HL-60/S4 (cell line): Measurements from ENCODE around the gene SUB1.

Experiments
- in situ Hi-C: fragments of 300-500 bp; cut with MboI; formaldehyde crosslinking; loops from 2 replicates; pipeline ENCODE4 v1.14.3; 2022; ENCODE audit warnings: low sequenced_read_pairs

SUB1 gene

GRCh38 chr5:32642276-32643002 is 57.1 kb downstream of the SUB1 start:
- in situ Hi-C loops = no loop called here

- in situ Hi-C loops = no loop called here
Measured at GRCh38 chr5:32645246-32645645, 59.9 kb downstream of the SUB1 start.

- in situ Hi-C loops = no loop called here
Measured at GRCh38 chr5:32646061-32646969, 61.0 kb downstream of the SUB1 start.

- in situ Hi-C loops = no loop called here
Measured at GRCh38 chr5:32651088-32651487, 65.7 kb downstream of the SUB1 start.

GRCh38 chr5:32651638-32652037 is 66.3 kb downstream of the SUB1 start:
- in situ Hi-C loops = no loop called here
